CD4-positive, CD25-positive, alpha-beta regulatory T cell (primary cell): ENCODE measurements around the gene OR2A5. TPM values are rescaled to one million over a fixed set of nuclear protein-coding genes. Genes with fewer than 3 reads are reported as not detected.
"Not testable (repeated sequence)": the region's sequence is repeated elsewhere in the genome, so short reads cannot be mapped to it uniquely, and the experiment has no call there.

ENCODE experiments used
- ATAC-seq, 2 donors: fragments of 150-1000 bp; cut with Tn5 transposase; one replicate each; pipeline ENCODE4 v1.10.0; 2021; ENCODE audit warnings: low read depth in 2 of 2, moderate number of reproducible peaks in 2 of 2, moderate library complexity in 1 of 2
- DNase-seq, 3 donors: peaks; one replicate each; pipeline versions ENCODE4 v3.0.0 to v3.0.0-alpha.2; 2012 to 2022; ENCODE audit warnings: mixed read lengths in 1 of 3
- H3K27ac ChIP-seq: one replicate; pipeline ENCODE4 v1.7.0; 2013; ENCODE audit warnings: mild to moderate bottlenecking, low read length; ENCODE audit not compliant: insufficient read depth, poor library complexity, severe bottlenecking
- H3K27me3 ChIP-seq: one replicate; pipeline ENCODE4 v1.7.0; 2013; ENCODE audit warnings: low read length; ENCODE audit not compliant: control insufficient read depth, insufficient read depth
- H3K36me3 ChIP-seq: one replicate; pipeline ENCODE4 v1.7.0; 2013; ENCODE audit warnings: mild to moderate bottlenecking, low read length, moderate library complexity; ENCODE audit not compliant: control insufficient read depth, insufficient read depth
- H3K4me1 ChIP-seq: 2 replicates; pipeline ENCODE4 v1.7.0; 2013; ENCODE audit warnings: mild to moderate bottlenecking, low read length; ENCODE audit not compliant: insufficient read depth, control insufficient read depth, poor library complexity, severe bottlenecking
- H3K4me3 ChIP-seq: one replicate; pipeline ENCODE4 v1.7.0; 2013; ENCODE audit warnings: low read depth, mild to moderate bottlenecking, low read length, moderate library complexity
- H3K9me3 ChIP-seq, 2 experiments: 1 replicate in 1 of 2; 2 replicates in 1 of 2; pipeline ENCODE4 v1.7.0; 2013; ENCODE audit warnings: low read length in 2 of 2, mild to moderate bottlenecking in 1 of 2, moderate library complexity in 1 of 2; ENCODE audit not compliant: control insufficient read depth in 2 of 2
- H3K27ac Mint-ChIP-seq, 3 donors: one replicate each; pipeline ENCODE4 v1.8.0; 2020 to 2022; ENCODE audit warnings: mild to moderate bottlenecking in 3 of 3, mixed read lengths in 3 of 3, moderate library complexity in 2 of 3
- H3K27me3 Mint-ChIP-seq: one replicate; pipeline ENCODE4 v1.8.0; 2022; ENCODE audit warnings: mild to moderate bottlenecking, mixed read lengths
- H3K36me3 Mint-ChIP-seq: one replicate; pipeline ENCODE4 v1.8.0; 2020; ENCODE audit warnings: mixed read lengths
- H3K4me1 Mint-ChIP-seq, 4 donors: one replicate each; pipeline ENCODE4 v1.8.0; 2020 to 2022; ENCODE audit warnings: mixed read lengths in 4 of 4, mild to moderate bottlenecking in 1 of 4
- H3K4me3 Mint-ChIP-seq, 4 donors: one replicate each; pipeline ENCODE4 v1.8.0; 2020 to 2022; ENCODE audit warnings: mild to moderate bottlenecking in 4 of 4, mixed read lengths in 4 of 4, moderate library complexity in 3 of 4
- H3K9me3 Mint-ChIP-seq, 7 donors: one replicate each; pipeline ENCODE4 v1.8.0; 2020 to 2022; ENCODE audit warnings: mixed read lengths in 7 of 7, mild to moderate bottlenecking in 3 of 7, moderate library complexity in 2 of 7
- polyA plus RNA-seq, 4 donors: library from polyadenylated mRNA; unstranded; fragments of 300-500 nt; fragmentation: Illumina TruSeq; gene quantifications; one replicate each; pipeline ENCODE4 v1.2.3, GENCODE V29; 2021
- total RNA-seq: library from RNA; stranded (reverse); gene quantifications from one replicate; pipeline ENCODE4 v1.2.3, GENCODE V29; 2022

OR2A5 gene
- not detected for total RNA-seq
- not detected for polyA plus RNA-seq

DNA sequence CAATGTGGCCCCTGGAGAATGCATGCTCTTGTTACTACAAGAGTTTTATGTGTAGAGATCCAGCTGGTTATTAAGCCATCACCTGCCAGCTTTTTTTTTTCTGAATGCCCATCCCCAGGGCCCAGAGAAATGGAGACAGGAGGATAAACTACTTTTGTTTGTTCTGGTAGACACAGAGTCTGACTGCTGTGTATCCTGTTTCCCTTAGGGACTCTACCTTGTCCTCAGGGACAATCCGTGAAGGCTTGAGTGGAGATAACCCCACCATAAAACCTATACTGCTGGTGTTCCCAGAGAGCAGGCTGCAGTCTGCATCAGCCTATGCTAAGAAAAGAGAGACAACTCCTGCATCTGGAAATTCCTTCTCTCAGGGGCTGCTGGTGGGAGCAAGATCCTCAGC, at the start of gene OR2A5:
TSS of gene OR2A5 (plus strand) at position 301 of the 400 bp plus-strand sequence. CDS start 1,454 bp downstream, outside the sequence.
- no peak for DNase-seq
- Histone ChIP-seq H3K27me3 (no peaks in the 10 kb centered on the region), H3K4me1 (no peaks in the 10 kb centered on the region), H3K4me3 (no peak within 1 kb of the TSS), H3K27ac (no peak within 1 kb of the TSS), H3K36me3 (no peaks in the 10 kb centered on the region), H3K9me3 (no peaks in the 10 kb centered on the region)
- H3K27ac Mint-ChIP-seq = no peak within 1 kb of the TSS
- peaks cover 5% of the 10 kb centered on the region for H3K27me3 Mint-ChIP-seq
- no peak for ATAC-seq
- no peaks in the 10 kb centered on the region for H3K36me3 Mint-ChIP-seq
- no peak within 1 kb of the TSS for H3K4me3 Mint-ChIP-seq
- H3K4me1 Mint-ChIP-seq = no peaks in the 10 kb centered on the region
- no peaks in the 10 kb centered on the region for H3K9me3 Mint-ChIP-seq

DNA sequence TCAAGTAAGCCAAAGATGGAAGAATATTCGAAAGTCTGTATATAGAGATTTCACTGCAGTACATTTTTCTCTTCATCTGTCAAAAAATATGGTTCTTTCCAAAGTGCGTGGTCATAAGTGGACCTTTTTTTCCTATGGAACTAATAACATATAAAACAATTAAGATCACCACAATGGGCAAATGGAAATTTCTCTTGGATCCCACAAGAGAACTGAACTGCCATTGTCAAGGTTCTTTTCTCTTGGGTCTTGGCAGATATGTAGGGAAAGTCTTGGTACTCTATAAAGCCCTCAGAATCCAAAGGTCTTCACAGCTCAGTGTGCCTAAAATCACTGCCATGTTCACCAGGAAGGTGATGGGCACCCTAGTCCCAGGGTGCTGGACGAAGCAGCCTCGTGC, 48.7 kb upstream of the OR2A5 start, which contains the start of gene OR6B1:
TSS of gene OR6B1 (plus strand) at position 301 of the 400 bp plus-strand sequence. CDS start 3,677 bp downstream, outside the sequence.
- Mint-ChIP-seq H3K4me3 (no peak within 1 kb of the TSS), H3K36me3 (no peaks in the 10 kb centered on the region), H3K9me3 (no peaks in the 10 kb centered on the region), H3K27me3 (peaks cover 5% of the 10 kb centered on the region), H3K27ac (no peak within 1 kb of the TSS), H3K4me1 (no peaks in the 10 kb centered on the region)
- ATAC-seq = no peak
- Histone ChIP-seq H3K4me1 (no peaks in the 10 kb centered on the region), H3K27me3 (peaks cover 2% of the 10 kb centered on the region), H3K27ac (no peak within 1 kb of the TSS), H3K4me3 (no peak within 1 kb of the TSS), H3K9me3 (no peaks in the 10 kb centered on the region), H3K36me3 (no peaks in the 10 kb centered on the region)
- DNase-seq = no peak

- H3K27me3 Mint-ChIP-seq = peaks cover 5% of the 10 kb centered on the region
- no peaks in the 10 kb centered on the region for H3K36me3 Mint-ChIP-seq
- Histone ChIP-seq H3K36me3 (no peaks in the 10 kb centered on the region), H3K4me3 (no peak overlapping the region), H3K9me3 (no peaks in the 10 kb centered on the region), H3K27me3 (peaks cover 2% of the 10 kb centered on the region), H3K4me1 (no peaks in the 10 kb centered on the region), H3K27ac (no peak overlapping the region)
- no peak overlapping the region for H3K4me3 Mint-ChIP-seq
- H3K9me3 Mint-ChIP-seq = no peaks in the 10 kb centered on the region
- H3K27ac Mint-ChIP-seq = no peak overlapping the region
- no peak for ATAC-seq
- DNase-seq = no peak
- H3K4me1 Mint-ChIP-seq = no peaks in the 10 kb centered on the region
These were observed 47.2 kb upstream of the OR2A5 start for GRCh38 chr7:144001543-144001942.

- Histone ChIP-seq H3K36me3 (no peaks in the 10 kb centered on the region), H3K9me3 (peaks cover 0 to 6% of the 10 kb centered on the region in 2 experiments), H3K4me1 (no peaks in the 10 kb centered on the region), H3K4me3 (no peak overlapping the region), H3K27ac (no peak overlapping the region), H3K27me3 (peaks cover 2% of the 10 kb centered on the region)
- ATAC-seq = no peak
- Mint-ChIP-seq H3K4me1 (no peaks in the 10 kb centered on the region), H3K27me3 (peaks cover 7% of the 10 kb centered on the region), H3K9me3 (peaks cover 0 to 8% (median 4%) of the 10 kb centered on the region in 7 donors), H3K4me3 (no peak overlapping the region), H3K36me3 (no peaks in the 10 kb centered on the region), H3K27ac (no peak overlapping the region)
- DNase-seq = no peak
These were observed 44.0 kb upstream of the OR2A5 start for GRCh38 chr7:144004703-144005102.

GRCh38 chr7:144006029-144006691, 42.6 kb upstream of the OR2A5 start:
- no peak for ATAC-seq
- Mint-ChIP-seq H3K27ac (no peak overlapping the region), H3K36me3 (no peaks in the 10 kb centered on the region), H3K4me3 (no peak overlapping the region), H3K4me1 (no peaks in the 10 kb centered on the region), H3K27me3 (peaks cover 10% of the 10 kb centered on the region), H3K9me3 (peaks cover under 1 to 19% (median 4%) of the 10 kb centered on the region in 7 donors)
- H3K27ac ChIP-seq = no peak overlapping the region
- peaks cover 2% of the 10 kb centered on the region for H3K27me3 ChIP-seq
- H3K36me3 ChIP-seq = no peaks in the 10 kb centered on the region
- H3K4me3 ChIP-seq = no peak overlapping the region
- peaks cover 0 to 11% of the 10 kb centered on the region in 2 experiments for H3K9me3 ChIP-seq
- no peak for DNase-seq
- H3K4me1 ChIP-seq = no peaks in the 10 kb centered on the region

DNA sequence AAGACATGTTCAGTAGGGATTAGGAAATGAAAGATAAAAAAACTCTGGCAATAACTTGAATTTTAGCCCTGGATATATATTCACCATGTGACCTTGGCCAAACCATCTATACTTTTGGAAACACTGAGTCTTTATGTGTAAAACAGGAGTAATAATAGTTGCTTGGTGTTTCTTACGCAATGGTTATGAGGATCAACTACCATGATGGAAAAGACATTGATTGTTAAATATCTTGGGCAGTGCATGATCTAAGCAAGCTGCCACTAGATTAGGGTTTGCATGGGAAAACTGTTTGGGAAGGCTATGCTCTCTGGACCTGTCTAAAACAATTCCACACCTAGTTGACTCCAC, 42.1 kb upstream of the OR2A5 start:
- Histone ChIP-seq H3K36me3 (no peaks in the 10 kb centered on the region), H3K27ac (no peak overlapping the region), H3K27me3 (peaks cover 2% of the 10 kb centered on the region), H3K4me1 (no peaks in the 10 kb centered on the region), H3K9me3 (peaks cover 0 to 11% of the 10 kb centered on the region in 2 experiments), H3K4me3 (no peak overlapping the region)
- Mint-ChIP-seq H3K9me3 (peaks cover 2 to 19% (median 4%) of the 10 kb centered on the region in 7 donors), H3K4me3 (no peak overlapping the region), H3K4me1 (no peaks in the 10 kb centered on the region), H3K27me3 (peaks cover 7% of the 10 kb centered on the region), H3K36me3 (no peaks in the 10 kb centered on the region), H3K27ac (no peak overlapping the region)
- ATAC-seq (no peak), DNase-seq (no peak)

DNA sequence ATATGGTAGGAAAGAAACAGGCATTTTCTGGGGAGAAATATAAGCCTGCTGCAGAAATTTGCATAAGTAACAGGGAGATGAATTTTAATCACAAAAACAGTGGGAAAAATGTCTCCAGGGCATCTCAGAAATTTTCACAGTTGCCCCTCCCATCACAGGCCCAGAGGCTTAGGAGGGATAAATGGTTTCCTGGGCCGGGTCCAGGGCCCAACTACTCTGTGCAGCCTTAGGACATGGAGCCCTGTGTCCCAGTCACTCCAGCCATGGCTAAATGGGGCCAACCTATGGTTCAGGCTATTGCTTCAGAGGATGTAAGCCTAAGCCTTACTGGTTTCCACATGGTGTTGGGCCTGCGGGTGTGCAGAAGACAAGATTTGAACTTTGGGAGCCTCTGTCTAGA, 39.4 kb upstream of the OR2A5 start:
- H3K27ac Mint-ChIP-seq = peak overlapping the region in 1 of 3 donors; percentile 27
- DNase-seq (no peak), ATAC-seq (no peak)
- no peak overlapping the region for H3K4me3 ChIP-seq
- no peaks in the 10 kb centered on the region for H3K36me3 Mint-ChIP-seq
- peaks cover 2% of the 10 kb centered on the region for H3K27me3 ChIP-seq
- no peak overlapping the region for H3K27ac ChIP-seq
- H3K27me3 Mint-ChIP-seq = peaks cover 7% of the 10 kb centered on the region
- H3K9me3 ChIP-seq = peaks cover 0 to 11% of the 10 kb centered on the region in 2 experiments
- no peaks in the 10 kb centered on the region for H3K36me3 ChIP-seq
- H3K4me3 Mint-ChIP-seq = no peak overlapping the region
- H3K9me3 Mint-ChIP-seq = peaks cover 3 to 19% (median 4%) of the 10 kb centered on the region in 7 donors
- no peaks in the 10 kb centered on the region for H3K4me1 Mint-ChIP-seq
- no peaks in the 10 kb centered on the region for H3K4me1 ChIP-seq

- not testable (repeated sequence) for H3K4me1 ChIP-seq, H3K27me3 ChIP-seq, H3K36me3 Mint-ChIP-seq, H3K27ac ChIP-seq, DNase-seq, H3K27ac Mint-ChIP-seq, H3K4me1 Mint-ChIP-seq, H3K36me3 ChIP-seq, ATAC-seq, H3K4me3 ChIP-seq, H3K4me3 Mint-ChIP-seq
- Mint-ChIP-seq H3K27me3 (peaks cover 13% of the 10 kb centered on the region), H3K9me3 (peaks cover 3 to 19% (median 5%) of the 10 kb centered on the region in 7 donors)
- H3K9me3 ChIP-seq = peaks cover 0 to 11% of the 10 kb centered on the region in 2 experiments
These were observed 38.7 kb upstream of the OR2A5 start for GRCh38 chr7:144010061-144010460.
